Measurements from ENCODE around the gene HIF1AN.

DNA sequence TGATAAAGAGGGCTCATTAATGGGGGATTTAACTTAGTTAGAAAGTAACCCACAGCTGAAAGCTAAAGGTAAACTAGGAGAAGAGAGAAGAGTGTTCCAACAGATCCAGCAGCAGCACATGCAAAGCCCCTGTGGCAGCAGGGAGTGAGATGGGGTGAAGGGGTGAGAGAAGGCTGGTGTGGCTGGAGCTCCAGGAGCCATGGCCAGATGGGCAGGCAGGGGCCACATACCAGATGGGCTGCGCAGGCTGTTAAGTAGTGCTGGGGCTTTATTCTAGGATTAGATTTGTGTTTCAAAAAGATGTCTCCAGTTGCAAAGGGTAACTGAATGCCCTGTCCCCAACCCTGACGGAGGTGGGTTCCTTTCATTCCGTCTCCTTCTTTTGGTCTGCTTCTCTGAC is 33.2 kb downstream of the HIF1AN start:
- TF ChIP-seq POLR2A (IDR thresholded peaks at IDR 0.05; ENCODE audit: low read length) (no peak), GATA1 (IDR thresholded peaks at IDR 0.05; ENCODE audit: low read depth, low read length) (no peak)

All from erythroblast (primary cell).